Measurements from ENCODE around the gene CRTAC1.

GRCh38 chr10:97892506-97892905 is 137.9 kb downstream of the CRTAC1 start:
- TF ChIP-seq CTCF (IDR thresholded peaks at IDR 0.05 in 2 of 3, conservative IDR thresholded peaks at IDR 0.05 in 1 of 3; ENCODE audit: borderline replicate concordance in 1 of 3, insufficient read depth in 1 of 3, low read depth in 2 of 3, low read length in 2 of 3): no peak
- no peak for TF ChIP-seq ATF3 (IDR thresholded peaks at IDR 0.05)
- no peak for TF ChIP-seq ZNF274 (IDR thresholded peaks at IDR 0.05; ENCODE audit: low read depth, low read length)
- TF ChIP-seq SP1 (IDR thresholded peaks at IDR 0.05; ENCODE audit: low read depth): no peak
- TF ChIP-seq MAX (IDR thresholded peaks at IDR 0.05): no peak
- no peak for TF ChIP-seq REST (IDR thresholded peaks at IDR 0.05; ENCODE audit: low read depth)
- TF ChIP-seq EZH2 (IDR thresholded peaks at IDR 0.05): no peak
- no peak for TF ChIP-seq POLR2AphosphoS5 (IDR thresholded peaks at IDR 0.05; ENCODE audit: low read depth, low read length)
- TF ChIP-seq ZFX (IDR thresholded peaks at IDR 0.05): no peak
- no peak for TF ChIP-seq CEBPB (IDR thresholded peaks at IDR 0.05; ENCODE audit: low read depth)
- TF ChIP-seq EZH2phosphoT487 (IDR thresholded peaks at IDR 0.05; ENCODE audit: borderline replicate concordance): no peak
- TF ChIP-seq EGR1 (IDR thresholded peaks at IDR 0.05; ENCODE audit: low read depth): no peak
- no peak for TF ChIP-seq POLR2A (IDR thresholded peaks at IDR 0.05; ENCODE audit: borderline replicate concordance, extremely low read depth, insufficient read depth, insufficient read length)

Measured in HCT116 (cell line).